ENCODE data around the gene EXOC4.
"Not testable (repeated sequence)": the region's sequence is repeated elsewhere in the genome, so short reads cannot be mapped to it uniquely, and the experiment has no call there.

Gene EXOC4

DNA sequence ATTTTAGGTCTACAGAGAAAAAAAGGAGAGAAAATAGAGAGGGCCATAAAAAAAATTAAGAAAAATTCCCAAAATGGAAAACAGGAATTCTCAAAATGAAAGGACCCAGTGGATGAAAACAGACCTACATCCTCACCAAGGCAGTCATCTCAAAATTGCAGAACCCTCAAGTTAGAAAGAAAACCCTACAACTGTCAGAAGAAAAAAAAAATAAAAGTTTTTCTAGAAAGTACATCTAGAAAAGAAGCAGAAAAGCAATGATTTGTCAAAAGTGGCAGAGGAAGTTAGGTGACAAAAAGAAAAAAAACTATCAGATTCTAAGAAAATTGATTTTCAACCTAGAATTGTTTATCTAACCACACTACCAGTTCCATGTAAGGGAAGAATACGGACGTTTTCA is 706.6 kb downstream of the EXOC4 start:
- DNase-seq: no peak

DNA sequence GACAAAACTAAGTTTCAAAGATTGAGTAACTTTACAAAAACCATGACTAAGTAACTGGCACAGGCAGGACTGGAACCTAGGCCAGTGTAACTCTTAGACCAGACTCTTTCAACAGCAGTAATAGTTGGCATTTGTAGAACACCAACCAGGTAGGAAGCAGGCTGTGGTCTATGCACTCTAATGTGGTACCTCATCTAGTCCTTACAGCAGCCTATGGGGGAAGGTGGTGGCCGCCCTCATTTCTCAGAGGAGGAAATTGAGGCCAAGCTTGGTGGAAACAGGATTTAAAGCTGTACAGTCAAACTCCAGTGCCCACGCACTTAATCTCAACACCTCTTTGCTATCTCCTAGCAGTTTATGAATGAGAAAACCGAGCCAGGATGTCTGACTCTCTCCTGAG is 708.8 kb downstream of the EXOC4 start:
- DNase-seq: no peak

DNA sequence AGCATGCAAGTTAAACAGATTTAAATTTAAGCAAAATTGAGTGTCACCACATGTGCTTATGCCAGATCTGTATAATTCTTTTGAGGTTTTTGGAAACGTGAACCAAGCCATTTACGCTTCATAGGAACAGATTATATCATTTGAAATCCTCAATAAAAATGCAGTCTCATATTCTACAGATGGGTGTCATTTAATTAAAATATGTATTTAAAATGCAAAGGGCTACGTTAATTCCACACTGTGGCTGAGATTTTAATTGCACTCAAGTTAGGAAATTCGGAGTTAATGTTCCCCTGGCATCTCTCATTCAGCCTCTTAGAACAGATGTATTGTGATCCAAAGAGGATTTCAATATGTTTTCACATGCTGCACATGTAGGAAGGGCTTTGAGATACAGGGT is 709.8 kb downstream of the EXOC4 start:
- DNase-seq: no peak

DNA sequence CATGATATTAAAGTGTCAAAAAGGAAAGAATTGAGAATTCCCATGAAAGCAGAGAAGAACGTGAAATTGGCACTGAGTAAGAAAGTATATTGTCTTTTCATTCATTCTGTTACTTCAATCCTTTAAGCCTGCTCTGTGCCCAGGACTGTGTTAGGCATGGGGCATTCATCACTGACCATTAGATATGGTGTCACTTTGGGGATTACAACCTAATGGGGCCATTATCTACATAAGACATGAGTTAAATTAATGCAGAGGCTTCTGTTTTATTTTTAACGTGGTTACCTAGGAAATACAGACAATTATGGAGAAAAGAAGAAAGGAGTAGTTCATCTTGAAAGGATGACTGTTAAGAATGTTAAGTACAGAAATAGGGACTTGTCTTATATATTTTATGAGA is 710.8 kb downstream of the EXOC4 start:
- DNase-seq: no peak

DNA sequence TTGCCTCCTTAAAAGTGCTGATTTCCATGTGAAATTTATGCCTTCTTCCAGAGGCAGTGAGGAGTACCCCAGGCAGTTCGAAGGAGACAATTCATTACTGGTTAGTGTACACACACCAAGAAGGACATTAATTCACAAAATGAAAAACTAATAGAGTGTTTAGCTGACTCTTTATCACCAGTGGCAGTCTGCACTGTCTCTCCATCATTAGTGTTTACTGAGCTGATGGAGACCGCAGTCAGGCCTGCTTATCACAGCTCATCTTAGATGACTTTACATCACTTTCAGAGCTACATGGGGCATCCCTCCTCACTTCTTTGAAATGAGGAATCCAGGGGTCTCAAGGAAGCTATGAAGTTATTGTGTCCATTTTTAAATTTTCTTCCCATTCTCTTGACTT is 718.7 kb downstream of the EXOC4 start:
- DNase-seq: no peak

DNA sequence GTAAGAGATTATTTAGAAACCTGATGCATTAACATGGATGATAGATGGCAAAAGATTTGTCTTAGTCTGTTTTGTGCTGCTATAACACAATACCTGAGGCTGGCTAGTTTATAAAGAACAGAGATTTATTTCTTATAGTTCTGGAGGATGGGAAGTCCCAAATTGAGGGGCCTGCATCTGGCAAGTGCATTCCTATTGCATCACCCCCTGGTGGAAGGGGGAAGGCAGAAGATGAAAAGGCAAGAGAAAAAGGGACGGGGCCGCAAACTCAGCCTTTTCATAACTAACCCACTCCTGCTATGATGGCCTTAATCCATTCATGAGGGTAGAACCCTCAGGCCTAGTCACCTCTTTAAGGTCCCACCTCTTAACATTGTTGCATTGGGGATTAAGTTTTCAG is 720.8 kb downstream of the EXOC4 start:
- DNase-seq: no peak

DNA sequence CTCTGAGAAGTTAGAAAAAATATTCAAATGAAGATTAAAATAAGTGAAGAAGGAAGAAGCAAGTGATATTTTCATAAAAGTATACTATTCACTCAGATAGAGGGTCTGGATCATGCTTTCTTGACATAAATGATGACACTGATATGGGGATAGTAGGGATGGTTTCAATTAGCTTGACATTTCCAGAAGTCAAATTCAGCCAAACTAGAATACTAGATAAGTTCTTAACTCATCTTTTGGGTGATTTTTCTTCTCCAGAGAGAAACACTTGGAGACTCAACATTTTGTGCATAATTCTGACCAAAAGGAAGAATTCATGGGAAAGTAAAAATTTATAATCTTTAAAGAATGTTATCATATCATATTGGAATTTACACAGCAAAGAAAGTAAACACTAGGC is 722.3 kb downstream of the EXOC4 start:
- no peak for DNase-seq

DNA sequence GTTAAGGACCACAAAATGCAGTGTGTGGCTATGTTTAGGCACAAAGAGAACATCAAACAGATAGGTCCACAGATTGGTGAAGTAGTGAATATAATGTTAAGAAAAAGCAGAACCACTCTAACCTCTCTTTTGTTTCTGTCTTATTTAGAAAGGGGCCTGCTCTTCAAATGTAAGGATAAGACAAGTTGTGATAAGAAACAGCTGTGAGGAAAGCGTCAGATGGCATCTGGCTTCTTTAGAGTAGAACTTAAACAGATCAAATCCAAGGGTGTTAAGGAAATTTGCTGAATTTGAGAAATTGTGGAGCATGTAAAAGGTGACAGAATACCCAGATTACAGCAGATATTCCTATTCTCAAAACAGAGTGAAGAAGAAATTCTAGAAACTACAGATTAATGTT is 723.3 kb downstream of the EXOC4 start:
- DNase-seq: no peak

DNA sequence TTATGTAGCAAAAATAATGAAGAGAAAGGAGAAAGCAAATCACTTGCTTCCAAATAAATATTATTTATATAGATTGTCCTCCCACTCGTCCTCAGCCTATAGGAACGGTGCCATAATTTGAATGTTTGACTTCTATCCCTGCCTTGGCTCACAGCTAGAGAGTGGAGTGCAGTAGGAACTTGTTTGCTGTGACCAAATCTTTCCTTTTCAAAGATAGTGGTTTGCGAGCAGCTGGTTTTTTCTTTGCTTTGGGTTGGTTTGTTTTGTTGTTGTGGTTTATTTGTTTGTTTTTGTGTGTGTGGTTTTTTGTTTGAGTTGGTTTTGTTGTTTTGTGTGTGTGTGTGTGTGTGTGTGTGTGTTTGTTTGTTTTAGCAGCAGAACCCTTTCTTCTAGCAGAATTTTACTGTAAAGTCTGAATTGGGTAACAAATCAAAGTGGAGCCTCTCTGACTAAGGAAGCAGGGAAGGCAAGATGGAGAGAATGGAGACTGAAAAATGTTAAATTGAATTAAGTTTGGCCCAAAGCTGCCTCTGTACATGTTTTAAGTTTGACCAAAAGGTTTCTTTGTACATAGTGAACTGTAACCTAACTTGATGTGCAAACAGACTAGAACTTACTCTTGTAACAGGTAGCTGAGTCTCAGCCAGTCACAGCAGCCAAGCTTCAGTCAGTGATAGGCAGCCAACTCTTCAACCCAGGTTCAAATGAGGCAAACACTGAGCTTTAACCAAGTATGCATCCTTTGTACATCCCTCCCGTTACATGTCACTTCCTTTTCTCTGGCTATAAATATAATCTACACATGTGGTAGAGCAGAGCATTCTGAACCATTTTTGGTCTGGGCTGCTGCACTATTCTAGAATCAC is 724.8 kb downstream of the EXOC4 start:
- DNase-seq: no peak

DNA sequence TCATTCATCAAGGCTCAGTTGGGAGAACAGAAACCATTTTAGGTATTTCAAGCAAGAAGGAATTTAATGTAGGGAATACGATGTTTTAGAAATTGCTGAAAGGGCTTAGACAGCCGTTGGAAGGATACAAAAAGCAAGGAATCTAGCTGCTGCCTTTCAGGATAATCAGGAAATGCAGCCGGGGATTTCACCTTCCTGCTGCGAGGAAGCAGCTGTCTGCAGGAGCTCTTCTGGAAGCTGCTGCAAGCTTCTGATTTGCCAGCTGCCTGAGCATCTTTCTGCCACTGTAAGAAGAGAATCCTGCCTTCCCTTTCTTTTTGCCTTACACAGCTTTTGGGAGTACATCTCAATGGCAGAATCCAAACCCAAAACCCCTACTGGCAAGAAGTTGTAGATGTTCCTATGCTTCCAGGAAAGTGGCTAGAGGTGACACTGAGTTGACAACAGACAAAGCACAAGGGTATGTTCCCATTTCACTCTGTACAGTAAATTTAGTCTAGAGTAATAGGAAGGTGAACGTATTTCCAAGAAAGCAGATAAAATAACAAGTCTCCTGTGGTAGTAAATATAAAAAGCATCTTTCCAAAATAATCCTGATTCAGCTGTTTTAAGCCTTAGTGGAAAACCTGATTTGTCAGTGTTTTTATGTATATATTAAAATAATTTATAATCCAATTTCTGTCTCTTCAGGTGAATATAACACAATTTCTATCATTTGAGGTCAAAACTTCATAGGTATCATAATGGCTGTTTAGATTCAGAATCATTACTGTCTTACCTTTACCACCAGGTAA is 725.8 kb downstream of the EXOC4 start:
- DNase-seq: no peak

DNA sequence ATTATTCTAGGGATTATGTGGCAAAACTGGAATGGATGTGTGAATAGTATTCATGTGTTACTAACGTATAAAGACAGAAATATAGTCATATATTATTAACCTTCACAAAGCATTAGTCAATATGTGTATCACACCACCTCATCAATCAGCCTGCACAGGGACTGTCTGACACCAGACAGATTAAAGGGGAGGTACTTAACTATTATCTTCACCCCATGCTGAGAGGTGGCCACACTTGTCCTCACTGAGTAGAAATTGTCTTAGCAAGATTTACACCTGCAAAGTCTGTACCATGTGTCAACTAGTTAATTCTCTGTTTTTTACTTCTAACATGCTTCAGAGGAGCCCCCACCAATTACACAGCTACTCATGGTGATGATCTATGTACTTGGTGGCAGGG is 727.9 kb downstream of the EXOC4 start:
- no peak for DNase-seq

DNA sequence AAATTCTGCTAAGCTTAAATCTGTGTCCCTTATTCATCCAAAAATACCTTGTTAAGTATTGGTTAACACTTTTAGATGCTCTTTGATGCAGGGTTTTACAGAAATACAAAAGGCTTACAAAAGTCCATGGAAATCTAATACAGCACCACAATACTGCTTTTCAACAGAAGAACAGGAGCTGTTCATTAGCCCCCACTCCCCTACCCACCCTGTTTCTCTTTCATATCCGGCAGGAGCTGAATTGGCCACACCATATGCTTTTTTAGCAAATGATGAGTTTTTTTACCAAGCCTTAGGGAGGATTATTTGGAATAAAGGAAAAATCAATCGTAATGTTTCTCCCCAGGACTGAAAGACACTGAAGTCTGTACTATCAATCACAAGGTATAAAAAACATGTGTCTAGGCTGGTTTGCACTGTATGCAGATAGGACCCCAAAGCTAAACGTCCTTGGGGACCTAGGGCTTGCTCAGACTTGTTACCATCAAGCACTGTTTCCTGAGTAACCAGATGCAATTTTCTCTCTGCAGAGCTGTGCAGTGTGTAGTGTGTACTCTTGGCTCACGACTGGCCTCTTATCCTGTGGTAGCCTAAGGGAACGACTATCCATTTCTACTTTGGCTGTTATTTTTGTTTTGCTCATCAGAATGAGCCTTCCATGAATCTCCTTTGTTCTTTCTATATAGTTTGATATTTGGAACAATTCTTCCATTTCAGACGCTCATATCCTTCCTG is 731.0 kb downstream of the EXOC4 start:
- DNase-seq: no peak

DNA sequence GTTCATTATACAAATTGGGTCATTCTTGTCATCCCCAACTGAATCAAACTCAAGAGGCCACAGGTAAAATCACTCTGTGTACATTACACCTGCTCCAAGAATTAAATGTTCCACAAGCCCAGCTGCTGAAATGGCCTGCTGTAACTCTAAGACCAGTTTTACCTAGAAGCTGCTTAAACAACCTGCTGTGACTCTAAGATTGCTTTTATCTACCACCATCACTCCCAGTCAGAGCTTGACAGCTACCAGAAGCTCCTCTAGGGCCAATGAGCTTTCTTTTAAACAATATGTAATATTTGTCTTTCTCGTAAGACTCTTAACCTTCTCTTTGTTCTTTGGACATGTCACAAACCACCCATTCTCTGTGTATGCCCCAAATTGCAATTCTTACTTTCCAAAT is 732.4 kb downstream of the EXOC4 start:
- DNase-seq: no peak

DNA sequence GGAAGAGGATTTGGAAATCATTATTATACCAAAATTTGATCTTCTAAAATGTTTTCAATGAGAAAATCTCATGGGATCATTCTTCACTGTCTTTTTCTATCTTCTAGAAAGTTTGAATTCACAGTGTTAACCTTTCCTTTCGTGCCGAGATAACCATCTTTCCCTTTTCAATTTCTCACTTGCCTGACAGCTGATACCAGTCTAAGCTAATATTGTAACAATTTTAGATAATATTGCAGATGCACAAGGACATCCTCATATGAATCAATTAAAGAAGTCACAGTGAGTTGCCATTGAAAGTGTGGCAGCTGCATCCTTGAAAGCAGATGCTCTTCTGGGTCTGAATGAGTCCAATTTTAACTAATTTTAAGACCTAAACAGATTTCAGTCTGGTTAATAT is 734.7 kb downstream of the EXOC4 start:
- no peak for DNase-seq

DNA sequence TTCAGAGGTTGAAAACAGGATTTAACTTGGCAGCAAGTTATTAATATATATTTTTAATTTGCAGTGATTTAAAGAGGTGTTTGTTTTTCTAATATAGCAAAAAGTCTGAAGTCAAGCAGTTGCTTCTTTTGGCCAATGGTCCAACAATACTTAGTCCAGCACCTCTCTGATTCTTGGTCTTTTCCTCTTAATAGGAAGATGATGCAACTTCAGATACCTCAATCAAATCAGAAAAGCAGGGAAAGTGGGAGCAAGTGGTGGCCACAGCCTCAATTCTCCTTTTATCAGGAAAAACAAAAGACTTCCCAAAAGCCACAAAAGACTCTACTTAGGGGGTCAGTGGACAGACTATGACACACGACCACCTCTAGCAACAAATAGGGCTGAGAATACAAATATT is 740.7 kb downstream of the EXOC4 start:
- no peak for DNase-seq

DNA sequence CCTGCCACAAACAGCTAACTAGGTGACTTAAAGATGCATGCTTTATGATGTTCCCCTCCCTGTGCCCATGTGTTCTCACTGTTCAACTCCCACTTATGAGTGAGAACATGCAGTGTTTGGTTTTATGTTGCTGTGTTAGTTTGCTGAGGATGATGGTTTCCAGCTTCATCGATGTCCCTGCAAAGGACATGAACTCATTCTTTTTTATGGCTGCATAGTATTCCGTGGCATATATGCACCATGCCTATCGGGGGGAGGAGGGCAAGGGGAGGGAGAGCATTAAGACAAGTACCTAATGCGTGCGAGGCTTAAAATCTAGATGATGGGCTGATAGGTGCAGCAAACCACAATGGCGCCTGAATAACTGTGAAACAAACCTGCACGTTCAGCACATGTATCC is 741.2 kb downstream of the EXOC4 start:
- not testable (repeated sequence) for DNase-seq

DNA sequence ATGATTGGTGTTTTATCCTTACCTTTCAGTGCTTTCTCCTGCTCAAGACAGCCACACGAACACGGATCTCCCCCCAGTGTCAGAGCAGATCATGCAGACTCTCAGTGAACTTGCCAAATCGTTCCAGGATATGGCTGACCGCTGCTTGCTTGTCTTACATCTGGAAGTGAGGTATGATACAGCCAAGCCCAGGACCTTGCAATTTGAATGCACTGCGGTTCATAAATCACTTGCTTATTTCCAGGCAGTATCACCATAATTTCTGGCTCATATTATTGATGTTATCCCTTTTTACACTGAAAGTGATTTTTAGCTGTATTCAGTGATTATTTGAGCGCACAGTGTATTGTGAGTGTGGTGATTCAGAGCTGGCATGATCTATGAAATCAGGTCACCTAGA is 744.6 kb downstream of the EXOC4 start:
- DNase-seq: no peak

DNA sequence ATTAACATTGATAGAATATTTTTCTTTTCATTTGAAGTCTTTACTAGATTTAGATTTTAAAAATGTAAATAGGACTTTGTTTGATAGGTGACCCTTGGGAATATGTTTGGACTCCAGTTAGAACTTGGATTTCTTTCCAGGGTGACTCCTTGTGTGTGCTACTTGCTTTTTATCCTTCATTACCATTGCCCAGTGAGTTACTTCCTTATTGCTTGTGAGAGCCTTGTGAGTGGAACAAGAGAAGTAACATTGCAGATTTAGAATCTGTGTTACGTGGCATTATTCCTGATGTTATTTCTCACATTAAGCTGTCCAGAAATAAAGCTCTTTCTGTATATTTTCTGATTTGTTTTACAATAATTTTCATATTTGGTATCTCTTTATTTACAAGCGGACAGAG is 746.3 kb downstream of the EXOC4 start:
- no peak for DNase-seq

DNA sequence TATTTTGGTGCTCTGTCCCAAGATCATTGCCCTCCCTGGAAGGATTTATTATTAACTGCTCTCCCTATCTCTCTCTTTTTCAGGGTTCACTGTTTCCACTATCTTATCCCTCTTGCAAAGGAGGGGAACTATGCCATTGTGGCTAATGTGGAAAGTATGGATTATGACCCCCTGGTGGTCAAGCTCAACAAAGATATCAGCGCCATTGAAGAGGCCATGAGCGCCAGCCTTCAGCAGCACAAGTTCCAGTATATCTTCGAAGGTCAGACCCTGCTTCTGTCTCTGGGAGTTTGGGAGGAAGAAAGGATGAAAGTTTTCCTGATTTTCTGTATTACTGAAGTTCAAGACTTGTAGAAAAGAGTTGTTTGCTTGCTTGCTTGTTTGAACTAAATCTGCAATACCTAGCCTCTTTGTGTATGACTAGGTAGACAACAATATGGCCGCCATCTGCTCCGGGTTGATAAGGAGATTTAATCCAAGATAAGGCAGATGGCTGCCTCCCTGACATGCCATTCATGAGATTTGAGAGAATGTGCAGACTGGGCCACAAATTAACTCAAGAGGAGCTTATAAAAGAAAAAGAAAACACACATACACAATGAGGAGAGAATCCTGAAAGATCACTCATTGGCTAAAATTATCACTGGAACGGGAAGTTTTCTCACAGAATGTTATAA is 752.1 kb downstream of the EXOC4 start:
- no peak for DNase-seq

DNA sequence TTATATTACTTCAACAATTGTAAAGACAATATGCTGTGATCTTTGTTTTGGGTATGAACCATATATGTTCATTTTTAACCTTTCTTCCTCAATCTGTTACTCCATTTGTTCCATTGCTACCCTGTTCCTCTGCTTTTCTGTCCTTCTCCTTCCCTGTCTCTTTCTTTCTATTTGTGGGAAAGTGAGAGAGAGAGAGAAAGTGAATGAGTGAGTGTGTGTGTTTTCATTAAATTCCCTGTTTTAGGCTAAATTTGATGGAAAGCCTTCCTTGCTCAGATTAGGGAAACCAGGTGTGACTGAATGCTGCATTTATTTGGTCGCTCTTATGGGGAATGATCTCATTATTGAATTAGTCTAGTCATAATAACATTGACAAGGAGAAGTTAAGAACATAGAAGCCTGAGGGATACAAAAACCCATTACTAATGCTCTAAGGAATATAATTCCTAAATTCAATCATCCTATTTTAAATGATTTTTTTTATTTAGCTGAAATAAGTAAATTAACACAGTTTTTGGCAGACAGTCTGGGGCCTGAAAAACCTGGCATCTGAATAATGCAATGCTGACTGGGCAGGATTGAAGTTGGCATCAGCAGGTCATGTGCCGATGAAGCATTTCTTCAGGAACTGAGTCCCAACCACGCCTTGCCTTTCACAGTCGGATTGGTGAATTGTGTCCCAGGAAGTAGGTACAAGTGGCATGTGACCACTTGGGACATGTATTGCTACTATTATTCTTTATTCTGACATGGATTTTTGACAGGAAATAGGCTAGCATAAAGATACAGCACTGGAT is 756.6 kb downstream of the EXOC4 start:
- DNase-seq: no peak

DNA sequence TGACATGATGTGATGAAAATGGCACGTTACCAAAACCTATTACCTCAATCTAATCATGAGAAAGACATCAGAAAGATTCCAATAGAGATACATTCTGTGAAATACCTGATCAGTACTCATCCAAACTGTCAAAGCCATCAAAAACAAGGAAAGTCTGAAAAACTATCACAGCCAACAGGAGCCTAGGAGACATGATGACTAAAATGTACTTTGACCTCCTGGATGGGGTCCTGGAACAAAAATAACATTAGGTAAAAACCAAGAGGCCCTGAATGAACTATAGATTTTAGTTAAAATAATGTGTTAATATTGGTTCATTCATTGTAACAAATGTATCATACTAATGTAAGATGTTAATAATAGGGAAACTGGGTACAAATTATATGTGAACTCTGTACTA is 760.4 kb downstream of the EXOC4 start:
- DNase-seq: no peak

DNA sequence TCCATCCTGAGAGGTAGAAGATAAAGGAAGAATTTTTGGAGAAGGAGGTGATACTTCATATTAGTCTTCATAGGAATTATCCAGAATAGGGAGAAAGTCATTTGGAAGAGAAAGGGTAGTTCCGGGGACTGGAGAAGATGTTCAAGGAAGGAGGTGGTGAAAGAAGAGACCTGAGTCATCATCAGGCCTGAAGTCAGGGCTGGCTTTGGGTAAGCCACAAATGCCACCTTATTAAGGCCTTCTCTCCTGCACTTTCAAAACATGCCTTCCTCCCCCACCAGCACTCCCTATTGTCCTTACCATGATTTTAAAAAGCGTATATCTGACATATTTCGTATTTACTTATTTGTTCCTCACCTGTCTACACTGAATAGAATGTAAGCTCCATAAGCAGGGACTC is 762.1 kb downstream of the EXOC4 start:
- no peak for DNase-seq

Data from SHP77 (cell line).